Natural killer cell (primary cell): ENCODE data around the gene SOX6. TPM values are rescaled to one million over a fixed set of nuclear protein-coding genes. Genes with fewer than 3 reads are reported as not detected.

Experiments
- ATAC-seq, 3 donors: fragments of 150-1000 bp in 2 of 3; fragments of 200-7000 bp in 1 of 3; cut with Tn5 transposase; 1 replicate in 1 of 3; 2 replicates in 2 of 3; pipeline ENCODE4 v1.10.0; 2021; ENCODE audit warnings: mild to moderate bottlenecking in 2 of 3, moderate library complexity in 2 of 3
- DNase-seq, 2 donors: peaks; one replicate each; pipeline versions ENCODE4 v3.0.0 to v3.0.0-alpha.2; 2013 to 2021; ENCODE audit warnings: mixed read lengths in 1 of 2
- H3K27ac ChIP-seq: one replicate; pipeline ENCODE4 v1.5.1; 2013; ENCODE audit warnings: mild to moderate bottlenecking, low read length
- H3K27me3 ChIP-seq: one replicate; pipeline ENCODE4 v1.6.1; 2013; ENCODE audit warnings: low read length; ENCODE audit not compliant: control insufficient read depth, insufficient read depth
- H3K36me3 ChIP-seq: one replicate; pipeline ENCODE4 v1.6.1; 2013; ENCODE audit warnings: low read length; ENCODE audit not compliant: control insufficient read depth, insufficient read depth
- H3K4me1 ChIP-seq: one replicate; pipeline ENCODE4 v1.6.1; 2013; ENCODE audit warnings: low read length; ENCODE audit not compliant: control insufficient read depth, insufficient read depth
- H3K4me3 ChIP-seq: one replicate; pipeline ENCODE4 v1.5.1; 2013; ENCODE audit warnings: low read length
- H3K9me3 ChIP-seq: one replicate; pipeline ENCODE4 v1.6.1; 2013; ENCODE audit warnings: low read length; ENCODE audit not compliant: control insufficient read depth, insufficient read depth
- H3K27ac Mint-ChIP-seq, 2 donors: one replicate each; pipeline ENCODE4 v1.8.0; 2022; ENCODE audit warnings: mild to moderate bottlenecking in 2 of 2, mixed read lengths in 2 of 2, moderate library complexity in 1 of 2
- H3K27me3 Mint-ChIP-seq, 2 donors: one replicate each; pipeline ENCODE4 v1.8.0; 2022; ENCODE audit warnings: low read depth in 2 of 2, mixed read lengths in 2 of 2
- H3K36me3 Mint-ChIP-seq: one replicate; pipeline ENCODE4 v1.8.0; 2022; ENCODE audit warnings: mixed read lengths
- H3K4me1 Mint-ChIP-seq, 2 donors: one replicate each; pipeline ENCODE4 v1.8.0; 2022; ENCODE audit warnings: mixed read lengths in 2 of 2
- H3K4me3 Mint-ChIP-seq: one replicate; pipeline ENCODE4 v1.8.0; 2022; ENCODE audit warnings: mild to moderate bottlenecking, moderate library complexity, mixed read lengths
- H3K9me3 Mint-ChIP-seq, 2 donors: one replicate each; pipeline ENCODE4 v1.8.0; 2022; ENCODE audit warnings: mixed read lengths in 2 of 2
- WGBS: methylation state at CpG from one replicate; pipeline ENCODE4 v1.1.7; 2013; ENCODE audit warnings: missing lambda C conversion rate; ENCODE audit not compliant: insufficient coverage; 5-methylcytosine and 5-hydroxymethylcytosine counted together
- intact Hi-C: fragments of 100-400 bp; cut with micrococcal nuclease; formaldehyde crosslinking; loops from one replicate; pipeline ENCODE4 v1.14.2; 2022
- total RNA-seq, 4 donors: library from RNA; stranded (reverse); fragments of 120-200 nt in 1 of 4; gene quantifications; one replicate each; pipeline versions ENCODE4 v1.2.3 to v1.2.4, GENCODE V29; 2013 to 2022
- TF ChIP-seq, protein P1 (sequence below): fragments of 200-600 bp; IDR thresholded peaks from one replicate; pipeline ENCODE4 v1.8.0; 2022; ENCODE audit warnings: antibody characterized with exemption

SOX6 gene
- total RNA-seq, 3 donors from 2014 or later (not counting 1 experiment from before 2014, with no cell fraction given), result 0.27 TPM; not detected in 2

DNA sequence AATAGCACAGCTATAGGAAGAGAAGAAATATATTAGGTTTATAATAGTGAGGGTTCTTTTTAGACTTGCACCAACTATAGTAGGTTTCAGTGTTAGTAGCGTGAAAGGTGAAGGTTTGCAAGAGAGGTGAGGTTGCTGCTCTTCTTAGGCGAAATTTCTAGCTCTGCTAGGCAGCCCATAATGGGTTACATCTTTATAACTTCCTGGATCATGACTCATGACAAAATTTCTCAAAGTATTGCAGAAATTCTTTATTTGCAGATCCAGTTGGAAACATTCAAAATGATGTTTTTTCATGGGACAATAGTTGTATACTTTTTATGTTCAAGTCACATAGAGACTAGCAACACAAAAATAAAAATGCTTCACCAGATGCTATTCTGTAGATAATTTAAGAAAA, 260.0 kb downstream of the SOX6 start:
- no peak for DNase-seq
- peaks cover 6 to 9% of the 10 kb centered on the region in 2 donors for H3K9me3 Mint-ChIP-seq
- no peaks in the 10 kb centered on the region for H3K4me1 ChIP-seq
- H3K9me3 ChIP-seq, result no peaks in the 10 kb centered on the region
- no peaks in the 10 kb centered on the region for H3K36me3 ChIP-seq
- H3K27me3 Mint-ChIP-seq, result no peaks in the 10 kb centered on the region
- no peaks in the 10 kb centered on the region for H3K27me3 ChIP-seq
- no peaks in the 10 kb centered on the region for H3K4me1 Mint-ChIP-seq
- H3K27ac Mint-ChIP-seq, result no peak overlapping the region
- no peak overlapping the region for H3K4me3 ChIP-seq
- no peaks in the 10 kb centered on the region for H3K36me3 Mint-ChIP-seq
- no peak overlapping the region for H3K4me3 Mint-ChIP-seq
- no peak overlapping the region for H3K27ac ChIP-seq
- ATAC-seq, result no peak
- intact Hi-C loops, result no loop called here
- TF ChIP-seq, protein P1, sequence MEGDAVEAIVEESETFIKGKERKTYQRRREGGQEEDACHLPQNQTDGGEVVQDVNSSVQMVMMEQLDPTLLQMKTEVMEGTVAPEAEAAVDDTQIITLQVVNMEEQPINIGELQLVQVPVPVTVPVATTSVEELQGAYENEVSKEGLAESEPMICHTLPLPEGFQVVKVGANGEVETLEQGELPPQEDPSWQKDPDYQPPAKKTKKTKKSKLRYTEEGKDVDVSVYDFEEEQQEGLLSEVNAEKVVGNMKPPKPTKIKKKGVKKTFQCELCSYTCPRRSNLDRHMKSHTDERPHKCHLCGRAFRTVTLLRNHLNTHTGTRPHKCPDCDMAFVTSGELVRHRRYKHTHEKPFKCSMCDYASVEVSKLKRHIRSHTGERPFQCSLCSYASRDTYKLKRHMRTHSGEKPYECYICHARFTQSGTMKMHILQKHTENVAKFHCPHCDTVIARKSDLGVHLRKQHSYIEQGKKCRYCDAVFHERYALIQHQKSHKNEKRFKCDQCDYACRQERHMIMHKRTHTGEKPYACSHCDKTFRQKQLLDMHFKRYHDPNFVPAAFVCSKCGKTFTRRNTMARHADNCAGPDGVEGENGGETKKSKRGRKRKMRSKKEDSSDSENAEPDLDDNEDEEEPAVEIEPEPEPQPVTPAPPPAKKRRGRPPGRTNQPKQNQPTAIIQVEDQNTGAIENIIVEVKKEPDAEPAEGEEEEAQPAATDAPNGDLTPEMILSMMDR, result no peak
- WGBS, result 94% methylated on average over 2 of the region's 2 CpGs

DNA sequence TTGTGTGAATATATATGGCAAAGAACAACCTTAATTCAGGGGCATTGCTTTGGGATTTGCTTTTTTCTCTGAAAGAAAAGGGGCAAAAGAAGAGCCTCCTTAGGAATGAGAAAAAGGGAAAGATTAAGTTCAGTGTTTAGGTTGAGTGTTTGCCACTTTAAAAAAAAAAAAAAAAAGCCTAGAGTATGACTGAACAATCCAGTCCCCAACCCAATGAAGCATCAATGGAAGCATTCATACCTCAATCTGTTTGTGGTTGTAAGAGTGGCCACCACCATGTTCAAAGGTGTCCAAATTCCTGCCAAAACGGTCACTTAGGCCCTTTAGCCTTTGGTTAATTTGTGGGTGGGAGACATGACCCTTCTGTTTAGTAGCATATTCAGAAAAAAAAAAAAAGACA, 260.6 kb downstream of the SOX6 start:
- no peak for DNase-seq
- Histone ChIP-seq H3K27me3 (no peaks in the 10 kb centered on the region), H3K27ac (no peak overlapping the region), H3K4me1 (no peaks in the 10 kb centered on the region), H3K36me3 (no peaks in the 10 kb centered on the region), H3K9me3 (no peaks in the 10 kb centered on the region), H3K4me3 (no peak overlapping the region)
- no peak for ATAC-seq
- intact Hi-C loops, result no loop called here
- no peak overlapping the region for H3K27ac Mint-ChIP-seq
- TF ChIP-seq, protein P1, result no peak
- H3K27me3 Mint-ChIP-seq, result no peaks in the 10 kb centered on the region
- H3K36me3 Mint-ChIP-seq, result no peaks in the 10 kb centered on the region
- no CpG with 5 or more reads among the region's 1 CpG for WGBS
- no peaks in the 10 kb centered on the region for H3K4me1 Mint-ChIP-seq
- H3K9me3 Mint-ChIP-seq, result peaks cover 6 to 9% of the 10 kb centered on the region in 2 donors
- H3K4me3 Mint-ChIP-seq, result no peak overlapping the region

DNA sequence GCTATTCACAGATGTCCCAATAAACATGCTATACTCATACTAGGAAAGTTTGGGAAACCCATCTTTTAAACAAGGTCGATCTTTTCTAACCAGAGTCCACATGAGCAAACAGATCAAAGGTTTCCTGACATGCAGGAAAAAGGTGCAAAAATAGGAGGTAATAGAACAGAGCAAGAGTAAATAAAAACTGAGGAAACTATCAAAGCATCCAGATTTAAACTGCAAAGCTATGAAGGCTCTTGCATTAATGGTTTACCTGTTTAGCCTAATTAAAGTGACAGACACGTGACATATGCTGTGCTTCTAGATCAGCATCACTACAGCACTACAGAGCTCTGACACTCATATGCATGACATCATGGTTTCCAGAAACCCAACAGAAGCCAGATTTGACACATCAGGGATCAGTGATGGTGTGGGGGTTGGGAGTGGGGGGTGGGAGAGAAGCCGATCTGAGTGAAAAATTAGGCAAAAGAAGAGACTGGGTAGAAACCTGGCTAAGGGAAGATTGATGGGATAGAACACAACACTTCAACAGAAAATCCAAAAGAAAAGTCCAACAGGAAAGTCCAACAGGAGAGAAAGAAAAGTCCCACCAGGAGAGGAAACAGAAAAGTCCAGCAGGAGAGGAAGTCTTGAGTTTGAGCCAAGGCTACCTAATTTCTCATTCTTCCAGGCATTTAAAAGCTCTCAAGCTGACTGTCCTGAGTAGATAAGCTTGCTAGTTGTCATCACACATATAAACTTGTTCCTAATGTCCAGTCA, 262.3 kb downstream of the SOX6 start:
- Mint-ChIP-seq H3K9me3 (peaks cover 2 to 11% of the 10 kb centered on the region in 2 donors), H3K27me3 (no peaks in the 10 kb centered on the region), H3K4me3 (no peak overlapping the region), H3K36me3 (no peaks in the 10 kb centered on the region), H3K27ac (no peak overlapping the region), H3K4me1 (no peaks in the 10 kb centered on the region)
- TF ChIP-seq, protein P1, result no peak
- no peaks in the 10 kb centered on the region for H3K4me1 ChIP-seq
- no peaks in the 10 kb centered on the region for H3K9me3 ChIP-seq
- no peak overlapping the region for H3K4me3 ChIP-seq
- ATAC-seq (no peak), DNase-seq (no peak)
- H3K27me3 ChIP-seq, result no peaks in the 10 kb centered on the region
- H3K27ac ChIP-seq, result no peak overlapping the region
- H3K36me3 ChIP-seq, result no peaks in the 10 kb centered on the region
- intact Hi-C loops, result no loop called here
- 87% methylated on average over 3 of the region's 3 CpGs for WGBS

DNA sequence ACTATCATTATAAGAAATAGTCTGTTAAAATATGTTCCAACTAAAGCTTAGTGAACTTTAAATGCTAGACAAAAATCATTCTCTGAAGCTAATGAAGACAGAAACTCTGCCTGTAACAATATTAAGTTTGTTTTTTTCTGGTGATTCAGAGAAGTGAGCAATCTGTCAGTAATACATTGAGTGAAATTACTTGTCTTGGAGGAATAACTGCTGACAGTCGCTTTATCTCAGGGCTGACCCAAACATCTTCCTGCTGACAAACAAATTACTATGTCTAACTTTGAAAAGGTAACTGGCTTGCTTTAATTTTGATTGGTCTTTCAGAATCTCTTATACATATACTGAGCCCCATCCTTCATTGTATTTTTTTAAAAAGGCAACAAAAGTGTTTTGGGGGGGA, 264.5 kb downstream of the SOX6 start:
- H3K27ac ChIP-seq, result no peak overlapping the region
- no peaks in the 10 kb centered on the region for H3K9me3 ChIP-seq
- H3K4me1 ChIP-seq, result no peaks in the 10 kb centered on the region
- Mint-ChIP-seq H3K27me3 (no peaks in the 10 kb centered on the region), H3K4me3 (no peak overlapping the region), H3K4me1 (no peaks in the 10 kb centered on the region), H3K36me3 (no peaks in the 10 kb centered on the region), H3K27ac (no peak overlapping the region), H3K9me3 (peaks cover 5 to 11% of the 10 kb centered on the region in 2 donors)
- WGBS, result 77% methylated on average over 1 of the region's 1 CpG
- H3K36me3 ChIP-seq, result no peaks in the 10 kb centered on the region
- H3K4me3 ChIP-seq, result no peak overlapping the region
- intact Hi-C loops, result no loop called here
- TF ChIP-seq, protein P1, result no peak
- H3K27me3 ChIP-seq, result no peaks in the 10 kb centered on the region
- DNase-seq (no peak), ATAC-seq (no peak)
